Nephron progenitor cell (in vitro differentiated cells): ENCODE data around the gene CDH18.

ENCODE experiments used
- DNase-seq: peaks from one replicate; pipeline ENCODE4 v3.0.0; 2021
- H3K27ac Mint-ChIP-seq: 2 replicates; pipeline ENCODE4 v1.8.0; 2021; ENCODE audit warnings: mild to moderate bottlenecking, moderate library complexity, mixed read lengths
- H3K27me3 Mint-ChIP-seq: 2 replicates; pipeline ENCODE4 v1.8.0; 2021; ENCODE audit warnings: mild to moderate bottlenecking, low read depth, mixed read lengths; ENCODE audit not compliant: poor library complexity
- H3K36me3 Mint-ChIP-seq: 2 replicates; pipeline ENCODE4 v1.8.0; 2021; ENCODE audit warnings: low read depth, mixed read lengths
- H3K4me1 Mint-ChIP-seq: 2 replicates; pipeline ENCODE4 v1.8.0; 2021; ENCODE audit warnings: mixed read lengths
- H3K4me3 Mint-ChIP-seq: 2 replicates; pipeline ENCODE4 v1.8.0; 2021; ENCODE audit warnings: mild to moderate bottlenecking, moderate library complexity, mixed read lengths
- H3K9me3 Mint-ChIP-seq: 2 replicates; pipeline ENCODE4 v1.8.0; 2021; ENCODE audit warnings: mild to moderate bottlenecking, moderate library complexity, mixed read lengths
- CTCF ChIP-seq: fragments of 200-600 bp; sonication (generic); IDR thresholded peaks from 2 replicates; pipeline ENCODE4 v1.5.0; 2021; ENCODE audit warnings: antibody characterized with exemption

CDH18 gene

GRCh38 chr5:19960451-19960850, 27.5 kb downstream of the CDH18 start:
- H3K27me3 Mint-ChIP-seq: peaks cover 3% of the 10 kb centered on the region
- H3K4me1 Mint-ChIP-seq: no peaks in the 10 kb centered on the region
- H3K27ac Mint-ChIP-seq: no peak overlapping the region
- no peak for TF ChIP-seq CTCF
- no peak overlapping the region for H3K4me3 Mint-ChIP-seq
- no peaks in the 10 kb centered on the region for H3K9me3 Mint-ChIP-seq
- DNase-seq: no peak
- H3K36me3 Mint-ChIP-seq: no peaks in the 10 kb centered on the region

- Mint-ChIP-seq H3K4me3 (no peak overlapping the region), H3K36me3 (no peaks in the 10 kb centered on the region), H3K4me1 (no peaks in the 10 kb centered on the region), H3K9me3 (no peaks in the 10 kb centered on the region), H3K27ac (no peak overlapping the region), H3K27me3 (peaks cover 3% of the 10 kb centered on the region)
- no peak for TF ChIP-seq CTCF
- no peak for DNase-seq
These were observed 28.1 kb downstream of the CDH18 start for GRCh38 chr5:19959830-19960384.

- no peak for DNase-seq
- Mint-ChIP-seq H3K27me3 (no peaks in the 10 kb centered on the region), H3K36me3 (no peaks in the 10 kb centered on the region)
These were observed 37.1 kb downstream of the CDH18 start for GRCh38 chr5:19950897-19951296.

GRCh38 chr5:19940192-19940591, 47.8 kb downstream of the CDH18 start:
- DNase-seq: no peak
- TF ChIP-seq CTCF: no peak
- Mint-ChIP-seq H3K36me3 (no peaks in the 10 kb centered on the region), H3K9me3 (no peaks in the 10 kb centered on the region), H3K4me1 (no peaks in the 10 kb centered on the region), H3K4me3 (no peak overlapping the region), H3K27me3 (peaks cover 2% of the 10 kb centered on the region), H3K27ac (no peak overlapping the region)

More at GRCh38 chr5:19950897-19951296, 37.1 kb downstream of the CDH18 start:
- Mint-ChIP-seq H3K9me3 (no peaks in the 10 kb centered on the region), H3K4me3 (no peak overlapping the region), H3K4me1 (no peaks in the 10 kb centered on the region), H3K27ac (no peak overlapping the region)
- no peak for TF ChIP-seq CTCF

- no peak for DNase-seq
- Mint-ChIP-seq H3K9me3 (no peaks in the 10 kb centered on the region), H3K27me3 (no peaks in the 10 kb centered on the region), H3K36me3 (no peaks in the 10 kb centered on the region), H3K4me1 (peaks cover 14% of the 10 kb centered on the region), H3K27ac (no peak overlapping the region), H3K4me3 (no peak overlapping the region)
- TF ChIP-seq CTCF: no peak
These were observed 57.5 kb downstream of the CDH18 start for GRCh38 chr5:19930451-19930850.
